Renal cortical epithelial cell (primary cell): Measurements from ENCODE around the gene STKLD1. TPM values are rescaled to one million over a fixed set of nuclear protein-coding genes. Genes with fewer than 3 reads are reported as not detected.
"Not testable (repeated sequence)": the region's sequence is repeated elsewhere in the genome, so short reads cannot be mapped to it uniquely, and the experiment has no call there.

ENCODE experiments used
- DNase-seq: peaks from one replicate; pipeline ENCODE4 v3.0.0-alpha.2; 2011; ENCODE audit warnings: low read depth
- total RNA-seq: library from RNA; depleted of rRNA; stranded (reverse); fragments of >200 nt; gene quantifications from 2 replicates; pipeline ENCODE4 v1.2.3, GENCODE V29; 2014

STKLD1 gene
- total RNA-seq, 1 donor from 2014 or later, result 0.40 TPM

DNA sequence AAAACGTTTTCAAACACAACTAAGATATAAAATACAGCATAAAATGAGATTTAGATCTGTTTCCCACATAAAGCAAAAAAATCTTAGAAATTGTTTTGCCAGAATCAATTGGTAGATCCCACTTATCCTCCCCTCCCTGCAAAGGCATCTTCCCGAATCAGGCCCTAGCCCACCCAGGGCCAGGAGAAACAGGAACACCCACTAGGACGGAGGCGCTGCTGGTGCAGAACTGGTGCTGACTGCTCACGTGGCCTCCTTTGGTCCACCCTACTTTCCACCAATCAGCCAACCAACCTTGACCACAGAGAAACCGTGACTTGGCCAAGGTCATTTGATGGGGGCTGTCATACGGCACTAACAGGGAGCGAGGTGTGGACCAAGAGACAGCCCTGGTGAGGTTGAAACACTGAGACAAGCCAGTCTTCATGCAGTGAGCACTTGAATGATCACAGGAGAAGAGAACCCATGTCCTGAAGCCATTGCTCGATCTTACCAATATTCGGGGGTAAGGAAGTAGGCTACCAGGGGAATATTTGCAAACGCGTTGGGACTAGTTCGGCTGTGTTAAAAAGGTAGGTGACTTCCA is 14.6 kb upstream of the STKLD1 start:
- no peak for DNase-seq

DNA sequence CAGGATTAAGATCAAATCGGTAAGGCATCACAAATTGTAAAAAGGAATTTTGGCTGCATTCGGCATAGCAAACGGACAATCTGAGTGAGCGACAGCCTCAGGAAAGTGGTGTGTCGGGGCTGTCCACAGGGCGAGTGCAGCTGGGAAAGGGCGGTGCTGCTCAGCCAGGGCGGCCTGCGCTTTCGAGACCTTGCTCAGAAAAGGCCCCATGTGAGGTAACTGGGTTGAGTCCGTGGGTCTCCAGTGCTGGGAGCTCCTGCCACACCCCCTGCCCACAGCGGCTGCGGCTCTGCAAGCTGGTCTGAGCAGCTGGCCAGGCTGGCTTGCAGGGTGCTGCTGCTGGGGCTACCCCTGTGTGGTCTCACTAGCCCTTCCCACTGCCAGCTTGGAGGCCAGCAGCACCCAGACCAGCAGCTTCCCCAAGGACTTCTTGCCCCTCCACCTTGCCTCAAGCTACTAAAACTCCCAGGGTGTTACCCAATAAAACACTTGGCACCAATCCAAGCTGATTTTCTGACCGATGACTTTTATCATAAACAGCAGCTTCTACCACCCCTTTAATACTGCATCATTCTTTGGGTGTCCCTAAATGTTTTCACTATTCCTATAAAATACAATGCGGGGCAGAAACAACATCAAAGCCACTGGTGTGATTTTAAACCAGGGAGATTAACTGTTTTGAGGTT is 13.7 kb upstream of the STKLD1 start:
- DNase-seq, result no peak

DNA sequence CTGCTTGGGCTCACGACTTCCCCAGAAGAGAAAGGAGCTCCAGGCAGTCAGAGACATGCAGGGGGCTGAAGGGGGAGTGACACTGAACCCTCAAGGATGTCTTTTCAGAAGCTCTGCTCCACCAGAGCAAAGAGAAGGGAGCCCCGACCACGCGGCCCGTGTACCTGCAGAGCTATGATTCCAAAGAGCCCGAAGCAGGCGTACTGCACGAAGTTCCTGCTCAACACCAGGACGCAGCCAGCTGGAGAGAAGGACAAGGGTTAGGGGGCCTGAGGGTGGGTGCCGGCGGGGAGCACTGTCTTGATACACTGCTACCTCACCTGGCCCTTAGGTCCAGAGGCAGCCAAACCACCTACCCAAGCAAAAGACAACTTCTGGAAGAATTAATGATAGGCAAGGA is 9.7 kb upstream of the STKLD1 start:
- no peak for DNase-seq

DNA sequence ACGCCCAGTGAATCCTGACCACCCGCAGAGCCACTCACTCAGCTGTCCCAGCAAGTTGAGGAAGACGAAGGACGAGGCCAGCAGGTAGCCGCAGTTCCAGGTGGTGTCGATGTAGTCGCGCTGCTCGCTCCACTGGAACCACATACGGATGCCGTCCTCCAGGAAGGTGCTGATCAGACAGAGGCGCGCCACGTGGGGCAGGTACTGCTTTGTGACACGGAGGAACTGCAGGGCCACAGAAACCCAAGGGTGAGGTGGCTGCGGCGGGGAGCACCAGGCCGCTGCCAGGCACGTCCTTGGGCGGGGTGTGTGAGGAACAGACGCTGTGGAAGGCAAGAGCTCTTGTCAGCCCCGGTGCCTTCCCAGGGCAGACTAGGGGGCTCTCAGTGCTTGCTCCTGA is 8.9 kb upstream of the STKLD1 start:
- DNase-seq, result no peak

DNA sequence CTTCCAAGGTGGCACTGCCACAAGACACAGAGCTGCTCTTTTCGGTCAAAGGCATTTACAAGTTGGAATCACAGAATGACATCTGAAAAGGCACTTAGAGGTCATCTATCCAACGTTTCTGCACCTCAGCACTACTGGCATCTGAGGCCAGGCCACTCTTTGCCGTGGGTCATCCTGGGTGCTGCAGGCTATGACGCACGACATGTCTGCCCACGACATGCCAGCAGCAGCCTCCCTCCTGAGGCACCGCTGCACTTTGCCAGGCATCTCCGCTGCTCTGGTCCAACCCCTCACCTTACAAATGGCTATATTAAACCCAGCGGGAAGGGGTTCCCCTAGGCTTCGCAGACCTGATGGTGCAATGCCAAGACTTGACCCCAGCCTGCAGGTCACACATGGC is 8.4 kb upstream of the STKLD1 start:
- no peak for DNase-seq

DNA sequence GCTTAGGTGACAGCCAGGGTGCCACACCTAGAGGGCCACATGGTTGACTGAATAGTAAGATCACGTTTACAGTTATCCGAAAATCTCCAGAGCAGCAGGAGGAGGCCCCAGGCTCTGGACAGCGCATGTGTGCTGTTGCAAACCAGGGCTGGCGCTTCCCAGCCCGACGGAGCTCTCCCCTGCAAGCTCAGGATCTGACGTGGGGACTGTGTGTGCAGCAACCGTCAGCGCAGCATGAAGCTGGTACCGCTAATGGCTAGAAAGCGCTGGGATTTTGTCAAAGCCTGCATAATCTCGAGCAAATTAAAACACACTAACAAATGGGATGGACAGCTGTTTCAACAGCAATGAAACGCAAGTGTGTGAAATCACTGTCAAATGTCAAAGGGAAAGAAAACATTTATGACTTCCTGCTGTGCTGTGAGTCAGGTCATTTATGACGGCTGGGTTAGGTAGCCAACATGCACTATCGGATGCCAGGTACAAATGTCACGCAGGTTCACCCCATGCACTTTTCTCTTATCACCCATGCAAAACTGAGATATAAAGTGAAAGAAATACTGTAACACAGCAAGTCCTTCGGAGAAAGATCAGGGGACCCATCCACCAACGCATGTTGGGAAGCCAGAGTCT is 7.8 kb upstream of the STKLD1 start:
- peak; percentile 51 for DNase-seq

DNA sequence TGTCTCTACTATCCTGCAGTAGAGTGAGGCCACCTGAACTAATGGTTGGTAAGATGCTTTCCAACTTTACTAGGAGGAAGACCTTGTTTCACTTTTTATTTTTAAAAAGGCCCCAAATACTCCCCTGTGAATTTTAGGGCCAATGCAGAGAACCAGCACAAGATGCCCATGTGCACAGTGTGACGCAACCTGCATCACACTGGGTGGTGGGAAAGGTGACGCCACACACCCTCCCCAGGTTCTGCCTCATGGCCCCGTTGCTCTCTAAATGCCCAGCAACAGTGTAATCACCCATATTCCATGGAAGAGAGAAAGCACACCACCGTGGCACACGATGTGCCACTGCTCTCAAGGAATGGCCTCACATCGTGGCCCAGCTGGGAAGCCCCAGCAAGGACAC is 6.7 kb upstream of the STKLD1 start:
- no peak for DNase-seq

DNA sequence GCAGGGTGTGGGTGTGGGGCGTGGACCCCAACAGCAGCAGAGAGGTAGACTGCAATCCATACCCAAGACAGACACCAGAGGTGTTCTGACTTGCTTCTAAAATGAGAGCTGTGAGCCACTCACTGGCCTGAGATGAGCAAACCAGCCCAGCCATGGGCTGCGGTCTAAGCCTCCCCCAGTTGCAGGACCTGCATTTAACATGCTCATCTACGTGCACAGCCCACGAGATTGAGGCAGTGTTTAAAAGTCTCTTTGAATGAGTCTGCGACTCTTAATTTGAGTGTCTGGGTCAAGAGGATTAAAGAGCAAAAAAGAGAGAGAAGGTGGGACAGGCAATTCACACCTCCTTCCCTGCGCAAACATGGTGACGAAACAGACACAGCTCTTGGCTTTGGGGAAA is 6.2 kb upstream of the STKLD1 start:
- DNase-seq, result no peak

DNA sequence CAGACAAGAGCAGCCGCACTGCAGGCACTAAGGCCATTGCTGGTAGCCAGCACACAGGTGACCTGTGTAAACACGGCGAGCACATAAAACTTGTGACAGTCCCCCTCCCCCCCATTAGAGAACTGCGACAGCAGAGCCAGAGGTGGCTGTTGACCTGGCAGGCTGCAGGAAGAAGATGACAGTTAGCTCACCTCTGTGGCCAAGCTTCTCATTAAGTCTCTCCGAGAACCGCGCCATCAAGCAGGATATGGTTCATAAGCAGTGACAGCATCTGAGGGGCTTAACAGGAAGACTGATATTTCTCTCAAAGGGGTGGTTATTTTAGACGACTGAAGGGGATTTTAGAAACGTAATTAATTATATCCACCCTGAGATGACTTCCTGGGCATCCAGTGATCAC is 5.5 kb upstream of the STKLD1 start:
- DNase-seq, result no peak

DNA sequence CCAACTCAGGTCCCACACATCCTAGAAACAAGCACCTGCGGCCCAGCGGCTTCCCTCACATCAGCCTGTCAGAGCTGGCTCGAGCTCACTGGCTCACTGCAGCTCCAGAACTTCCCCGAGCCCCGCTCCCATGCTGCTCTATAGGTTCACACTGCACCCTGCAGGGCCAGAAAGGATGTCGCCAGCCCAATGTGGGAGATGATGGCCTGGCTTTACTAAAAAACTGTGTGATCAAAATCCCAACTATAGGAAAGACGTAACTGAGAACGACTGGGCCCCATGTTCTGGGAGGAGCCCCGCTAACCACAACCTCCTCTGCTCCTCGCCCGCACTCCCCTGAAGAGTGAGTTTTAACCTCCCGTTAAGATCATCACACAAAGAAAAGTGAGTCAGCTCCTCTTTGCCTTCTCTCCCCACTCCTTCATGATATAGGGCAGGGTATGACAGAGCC is 4.9 kb upstream of the STKLD1 start:
- DNase-seq, result no peak

DNA sequence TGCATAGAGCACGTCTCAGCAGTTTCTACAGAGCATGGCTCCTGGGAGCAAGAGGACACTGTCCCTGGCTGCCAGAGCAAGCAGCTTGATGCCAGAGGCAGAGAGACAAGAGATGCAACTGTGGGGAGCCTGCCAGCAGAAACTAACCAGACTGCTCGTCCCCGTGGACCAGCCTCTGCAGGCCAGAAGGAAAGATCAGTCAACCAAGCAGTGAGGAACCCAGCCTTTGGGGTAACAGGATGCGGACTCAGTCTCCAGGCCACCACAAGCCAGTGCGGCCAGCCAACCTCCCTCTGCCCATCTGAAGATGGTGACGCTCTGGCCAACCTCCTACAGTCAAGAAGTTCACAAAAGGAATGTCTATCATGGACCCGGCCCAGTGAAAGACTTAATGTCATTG is 4.0 kb upstream of the STKLD1 start:
- DNase-seq, result no peak

DNA sequence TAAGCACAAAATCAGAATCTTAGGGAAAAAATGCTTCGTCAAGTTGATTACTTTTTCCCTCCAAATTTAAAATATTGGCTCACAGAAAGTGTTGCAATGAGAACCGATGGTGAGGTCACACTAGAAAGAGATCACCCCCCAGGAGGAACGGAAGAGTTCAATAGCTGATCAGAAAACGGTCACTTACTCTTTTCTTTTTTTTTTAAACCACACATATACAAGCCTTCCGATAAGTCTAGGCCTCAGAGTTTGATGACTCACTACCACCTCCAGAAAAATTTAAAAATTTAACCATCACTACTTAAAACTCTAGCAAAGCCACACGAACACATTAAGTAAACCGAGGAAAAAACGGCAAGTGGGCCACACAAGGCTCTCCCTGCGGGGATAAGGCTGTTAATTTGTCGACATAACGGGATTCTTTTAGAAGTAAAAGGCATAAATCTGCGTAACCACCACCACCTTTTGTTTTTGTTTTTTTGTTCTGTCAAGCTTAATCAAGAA is 1.5 kb upstream of the STKLD1 start:
- DNase-seq, result peak; percentile 77

DNA sequence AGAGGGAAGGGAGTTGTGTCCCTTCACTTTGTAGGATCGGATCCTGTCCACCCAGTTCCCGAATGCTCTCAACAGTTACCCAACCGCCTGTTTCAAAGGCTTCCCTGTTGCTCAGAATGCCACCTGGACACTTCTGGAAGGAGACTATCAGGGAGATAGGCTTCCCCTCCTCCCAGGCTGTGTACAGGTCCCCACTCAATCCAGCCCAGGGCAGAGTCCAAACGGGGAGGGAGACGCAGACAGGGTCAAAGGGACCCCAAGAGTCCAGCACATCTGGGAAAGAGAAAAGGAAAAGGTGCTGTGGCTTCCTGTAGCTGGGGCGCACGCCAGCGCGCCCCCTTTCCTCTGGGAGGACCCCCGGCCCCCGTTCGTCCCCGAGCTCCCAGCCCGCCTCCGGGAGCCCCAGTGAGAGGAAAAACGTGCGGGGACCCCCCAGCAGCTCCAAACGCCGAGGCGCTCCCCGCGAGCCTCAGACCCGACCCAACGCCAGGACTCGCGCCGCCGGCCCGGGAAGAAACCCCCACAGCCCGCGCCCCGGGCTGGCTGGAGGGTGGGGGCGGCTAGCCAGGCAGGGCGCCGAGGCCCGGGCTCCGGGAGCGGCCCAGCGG is 946 bp upstream of the STKLD1 start:
- DNase-seq, result peak; percentile 39

DNA sequence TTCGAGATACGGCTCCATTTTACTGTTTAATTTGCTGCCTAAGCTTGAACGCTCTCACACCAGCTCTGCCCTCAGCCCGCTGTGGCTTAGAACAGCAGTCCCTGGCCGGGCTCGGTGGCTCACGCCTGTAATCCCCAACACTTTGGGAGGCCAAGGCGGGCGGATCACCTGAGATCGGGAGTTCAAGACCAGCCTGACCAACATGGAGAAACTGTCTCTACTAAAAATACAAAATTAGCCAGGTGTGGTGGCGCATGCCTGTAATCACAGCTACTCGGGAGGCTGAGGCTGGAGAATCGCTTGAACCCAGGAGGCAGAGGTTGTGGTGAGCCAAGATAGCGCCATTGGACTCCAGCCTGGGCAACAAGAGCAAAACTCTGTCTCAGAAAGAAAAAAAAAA is 1.1 kb downstream of the STKLD1 start:
- DNase-seq, result not testable (repeated sequence)

DNA sequence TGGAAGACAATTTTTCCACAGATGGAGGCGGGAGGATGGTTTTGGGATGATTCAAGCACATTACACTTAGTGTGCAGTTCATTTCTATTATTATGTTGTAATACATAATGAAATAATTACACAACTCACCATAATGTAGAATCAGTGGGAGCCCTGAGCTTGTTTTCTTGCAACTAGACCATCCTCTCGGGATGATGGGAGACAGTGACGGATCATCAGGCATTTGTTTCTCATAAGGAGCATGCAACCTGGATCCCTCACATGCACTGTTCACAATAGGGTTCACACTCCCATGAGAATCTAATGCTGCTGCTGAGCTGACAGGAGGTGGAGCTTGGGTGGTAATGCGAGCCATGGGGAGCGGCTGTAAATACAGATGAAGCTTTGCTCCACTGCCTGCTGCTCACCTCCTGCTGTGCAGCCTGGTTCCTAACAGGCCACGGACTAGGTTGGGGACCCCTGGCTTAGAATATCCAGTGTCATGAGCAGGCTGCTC is 1.6 kb downstream of the STKLD1 start:
- no peak for DNase-seq

DNA sequence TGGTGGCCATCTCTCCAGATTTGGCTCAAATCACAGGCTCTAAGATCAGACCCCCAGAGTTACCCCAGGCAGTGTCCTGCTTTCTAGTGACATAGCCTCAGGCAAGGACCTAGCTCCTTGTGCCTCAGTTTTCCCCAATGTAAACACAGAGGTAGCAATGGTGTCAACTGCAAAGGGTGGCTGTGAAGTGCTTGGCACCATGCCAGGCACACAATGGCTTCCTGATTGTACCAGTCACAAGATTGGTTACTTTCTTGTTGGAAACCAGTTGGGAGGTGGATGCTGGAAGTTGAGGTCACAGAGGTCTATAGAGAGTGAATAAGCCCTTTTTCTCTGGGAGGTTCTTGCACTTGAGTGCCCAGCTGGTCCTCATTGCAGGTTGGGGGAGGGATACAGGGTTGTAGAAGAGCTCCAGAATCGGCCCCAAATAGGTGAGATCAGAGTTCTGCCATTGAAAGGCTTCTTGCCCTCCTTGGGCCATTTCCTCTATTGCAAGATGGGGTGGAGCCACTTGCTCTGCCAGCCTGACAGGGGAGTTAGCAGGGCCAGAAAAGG is 2.3 kb downstream of the STKLD1 start:
- no peak for DNase-seq

DNA sequence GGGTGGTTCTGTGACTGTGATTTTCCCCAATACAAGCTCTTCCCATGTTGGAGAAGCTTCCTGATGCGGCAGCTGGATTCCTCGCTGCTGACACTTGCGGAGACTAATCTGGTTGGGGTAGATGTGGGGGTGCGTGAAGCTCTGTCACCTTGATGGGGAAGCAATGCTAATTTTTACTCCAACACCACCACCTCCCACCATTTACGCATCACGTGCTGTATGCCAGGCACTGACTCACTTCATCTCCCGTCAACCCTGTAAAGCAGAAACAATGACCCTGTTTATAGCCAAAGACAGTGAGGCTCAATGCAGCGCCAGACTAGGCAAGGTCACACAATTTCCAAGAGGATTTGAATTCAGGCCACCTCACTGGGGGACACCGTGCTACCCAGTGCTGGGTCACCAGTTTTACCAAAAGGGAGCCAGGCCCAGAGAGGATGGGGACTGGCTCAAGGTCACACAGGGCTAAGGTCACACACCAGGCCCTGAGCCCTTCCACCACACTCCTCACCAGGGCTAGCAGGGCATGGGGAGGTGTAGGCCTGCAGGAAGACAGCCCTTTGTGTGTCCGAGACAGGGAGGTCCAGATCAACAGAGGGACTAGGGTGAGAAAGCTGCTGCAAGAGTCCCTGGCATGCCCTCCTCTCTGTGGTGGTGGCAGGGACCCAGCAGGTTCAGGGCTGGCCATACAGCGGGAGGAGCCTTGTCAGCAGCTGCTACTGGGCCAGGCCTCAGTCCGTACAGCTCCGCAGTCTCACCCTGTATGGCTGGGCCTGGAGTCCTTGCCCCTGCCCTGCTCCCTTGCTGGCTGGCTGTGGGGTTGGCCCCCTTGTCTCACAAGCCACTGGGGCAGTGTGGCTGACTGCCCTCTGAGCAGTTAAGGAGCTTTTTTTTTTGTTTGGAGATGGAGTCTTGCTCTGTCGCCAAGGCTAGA is 3.3 kb downstream of the STKLD1 start:
- DNase-seq, result no peak

DNA sequence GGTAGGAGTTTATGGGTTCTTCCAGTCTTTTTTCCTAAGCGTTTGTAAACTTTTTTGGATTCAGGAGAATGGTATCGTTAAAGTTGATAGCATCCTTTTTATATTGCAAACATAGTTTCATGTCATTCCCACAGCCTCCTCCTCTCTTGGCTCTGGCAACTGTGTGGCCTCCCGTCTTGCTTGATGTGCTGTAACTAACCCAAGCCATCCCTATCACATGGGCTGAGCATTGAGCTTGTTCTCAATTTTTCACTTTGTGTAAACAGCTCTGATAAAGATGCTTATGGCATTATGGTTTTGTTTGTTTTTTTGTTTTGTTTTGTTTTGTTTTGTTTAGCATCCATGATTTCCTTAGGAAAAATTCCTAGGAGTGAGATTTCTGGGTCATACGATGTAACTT is 4.6 kb downstream of the STKLD1 start:
- DNase-seq, result no peak

DNA sequence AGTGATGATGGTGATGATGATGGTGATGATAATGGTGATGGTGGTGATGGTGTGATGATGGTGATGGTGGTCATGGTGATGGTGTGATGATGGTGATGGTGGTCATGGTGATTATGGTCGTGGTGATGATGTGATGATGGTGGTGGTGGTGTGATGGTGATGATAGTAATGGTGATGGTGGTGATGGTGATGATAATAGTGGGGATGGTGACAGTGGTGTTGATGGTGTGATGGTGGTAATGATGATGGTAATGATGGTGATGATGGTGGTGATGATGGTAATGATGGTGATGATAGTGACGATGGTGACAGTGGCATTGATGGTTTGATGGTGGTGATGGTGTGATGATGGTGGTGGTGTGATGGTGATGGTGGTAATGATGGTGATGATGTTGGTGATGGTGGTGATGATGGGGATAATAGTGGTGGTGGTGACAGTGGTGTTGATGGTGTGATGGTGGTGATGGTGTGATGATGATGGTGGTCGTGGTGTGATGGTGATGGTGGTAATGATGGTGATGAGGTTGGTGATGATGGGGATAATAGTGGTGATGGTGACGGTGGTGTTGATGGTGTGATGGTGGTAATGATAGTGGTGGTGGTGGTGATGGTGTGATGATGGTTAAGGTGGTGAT is 6.5 kb downstream of the STKLD1 start:
- DNase-seq, result no peak

DNA sequence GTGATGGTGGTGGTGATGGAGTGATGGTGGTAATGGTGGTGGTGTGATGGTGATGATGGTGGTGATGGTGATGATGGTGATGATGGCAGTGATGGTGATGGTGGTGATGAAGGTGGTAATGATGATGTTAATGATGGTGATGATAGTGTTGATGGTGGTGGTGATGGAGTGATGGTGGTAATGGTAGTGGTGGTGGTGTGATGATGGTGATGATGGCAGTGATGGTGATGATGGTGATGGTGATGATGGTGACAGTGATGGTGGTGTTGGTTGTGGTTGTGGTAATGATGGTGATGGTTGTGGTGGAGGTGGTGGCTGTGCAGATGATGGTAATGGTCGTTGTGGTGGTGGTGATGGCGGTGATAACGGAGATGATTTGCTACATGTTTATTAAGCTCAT is 7.3 kb downstream of the STKLD1 start:
- DNase-seq, result no peak
